ENCODE results near the gene NRP2.

Gene NRP2

GRCh38 chr2:205682239-205682970 lies at the start of gene NRP2:
Gene NRP2 (plus strand): TSS chr2:205682501. CDS start chr2:205683291, 790 bp downstream.
- DNase-seq (ENCODE audit: low read depth), result no peak

DNA sequence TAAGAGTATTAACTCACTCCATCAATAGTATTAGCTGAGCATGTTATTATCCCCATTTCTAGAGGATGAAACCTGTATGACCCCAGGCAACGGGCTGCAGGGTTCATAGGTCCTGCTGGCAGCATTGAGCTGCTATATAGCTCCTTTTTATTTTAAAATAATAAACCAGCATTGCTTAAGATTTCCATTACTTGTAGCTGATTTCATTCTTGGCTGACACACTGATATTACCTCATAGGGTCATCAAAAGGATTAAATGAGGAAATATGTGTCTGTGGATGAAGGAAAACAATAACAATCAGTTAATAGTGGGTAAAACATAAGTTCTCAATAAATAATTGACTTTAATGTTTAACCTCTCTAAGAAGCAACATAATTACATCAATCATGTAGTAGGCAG lies 48.3 kb upstream of the NRP2 start:
- no peak for DNase-seq (ENCODE audit: low read depth)

DNA sequence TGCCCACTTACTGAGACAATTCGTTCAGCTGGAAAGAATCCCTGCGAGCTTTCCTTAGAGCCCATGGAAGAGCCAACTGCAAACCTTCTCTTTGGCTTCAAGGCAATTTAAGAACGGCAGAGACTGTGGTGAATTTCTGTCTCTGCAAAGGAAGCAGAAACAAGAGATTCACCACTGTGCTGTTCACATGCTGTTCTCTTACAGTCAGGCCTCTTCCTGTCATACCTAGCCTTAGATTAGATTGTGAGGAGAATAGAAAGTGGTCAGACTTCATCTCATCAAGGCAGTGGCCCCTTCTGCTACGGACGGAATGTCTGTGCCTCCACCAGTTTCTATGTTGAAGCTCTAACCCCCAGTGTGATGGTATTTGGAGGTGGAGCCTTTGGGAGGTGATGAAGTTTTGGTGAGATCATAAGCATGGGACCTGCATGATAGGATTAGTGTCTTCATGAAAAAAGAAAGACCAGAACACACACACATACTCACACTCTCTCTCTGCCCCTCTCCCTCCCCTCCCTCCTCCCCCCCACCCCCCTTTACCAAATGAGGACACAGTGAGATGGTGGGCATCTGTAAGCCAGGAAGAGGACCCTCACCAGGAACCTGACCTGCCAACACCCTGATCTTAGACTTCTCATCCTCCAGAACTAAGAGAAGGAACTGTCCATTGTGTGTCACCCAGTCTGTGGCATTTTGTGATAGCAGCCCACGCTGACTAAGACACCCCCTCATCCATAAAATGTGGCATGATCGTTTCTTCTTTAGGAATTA lies 45.6 kb upstream of the NRP2 start:
- DNase-seq (ENCODE audit: low read depth), result no peak

DNA sequence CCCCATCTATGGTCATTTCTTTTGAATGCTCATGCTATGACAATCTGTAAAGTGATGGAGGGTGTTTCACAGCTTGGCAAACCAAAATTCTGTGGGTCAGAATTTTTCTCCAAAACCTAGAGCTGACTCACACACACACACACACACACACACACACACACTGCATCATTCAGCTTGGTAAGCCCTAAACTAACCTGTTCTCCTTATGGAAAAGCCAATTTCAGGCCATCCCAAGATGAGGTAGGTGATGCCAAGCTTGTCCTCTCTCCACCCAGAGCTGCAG lies 45.0 kb upstream of the NRP2 start:
- DNase-seq (ENCODE audit: low read depth), result no peak

DNA sequence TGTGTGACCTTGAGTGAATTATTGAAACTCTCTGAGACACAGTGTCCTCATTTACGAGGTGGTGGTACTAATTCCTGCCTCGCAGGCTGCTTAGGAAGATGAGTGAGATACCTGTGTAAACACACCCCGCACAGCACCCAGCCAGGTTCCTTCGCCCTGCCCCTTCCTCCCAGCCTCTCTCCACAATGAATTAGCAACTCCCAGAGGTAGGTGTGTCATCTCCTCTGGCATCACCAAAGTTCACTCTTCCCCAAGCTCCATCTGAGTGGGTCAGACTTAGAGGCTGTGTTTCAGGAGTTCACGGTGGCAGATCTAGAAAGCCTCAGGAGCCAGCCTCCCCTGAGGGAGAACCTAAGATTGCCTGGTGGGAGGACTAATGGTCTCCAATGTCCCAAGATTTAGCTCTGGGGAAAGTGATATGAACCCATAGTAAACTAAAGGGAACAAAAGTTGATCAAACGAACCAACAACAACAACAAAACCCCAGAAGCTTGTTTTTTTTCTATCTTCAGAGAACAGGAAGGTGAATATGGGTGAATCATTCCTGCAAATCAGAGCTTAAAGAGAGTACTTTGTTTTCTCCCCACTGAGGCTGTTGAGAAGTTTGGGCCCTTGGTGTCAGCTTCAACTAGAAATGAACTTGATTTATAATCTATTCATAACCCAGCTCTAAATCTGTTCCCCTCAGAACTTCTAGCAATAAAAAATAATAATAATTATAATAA lies 44.4 kb upstream of the NRP2 start:
- no peak for DNase-seq (ENCODE audit: low read depth)

DNA sequence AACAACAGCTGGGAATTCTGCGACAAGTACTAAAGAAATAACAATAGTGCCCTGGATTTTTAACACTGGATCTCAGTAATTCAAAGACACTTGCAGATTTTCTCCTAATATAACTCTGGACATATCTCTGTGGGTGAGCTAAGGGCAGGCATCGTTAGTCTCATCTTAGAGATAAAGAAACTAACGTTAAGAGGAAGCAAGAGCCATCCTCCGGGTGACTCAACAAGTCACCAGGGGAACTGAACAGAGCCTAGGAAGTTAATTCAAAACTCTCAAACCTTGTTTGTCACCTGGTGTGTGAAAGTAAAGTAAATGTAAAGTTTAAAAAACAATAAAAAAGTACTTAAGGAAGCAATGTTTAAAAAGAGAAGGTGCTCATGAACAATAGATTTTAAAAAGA lies 41.6 kb upstream of the NRP2 start:
- no peak for DNase-seq (ENCODE audit: low read depth)

GRCh38 chr2:205642599-205643356 lies 39.5 kb upstream of the NRP2 start:
- no peak for DNase-seq (ENCODE audit: low read depth)

GRCh38 chr2:205643391-205643885 lies 38.9 kb upstream of the NRP2 start:
- DNase-seq (ENCODE audit: low read depth), result no peak

DNA sequence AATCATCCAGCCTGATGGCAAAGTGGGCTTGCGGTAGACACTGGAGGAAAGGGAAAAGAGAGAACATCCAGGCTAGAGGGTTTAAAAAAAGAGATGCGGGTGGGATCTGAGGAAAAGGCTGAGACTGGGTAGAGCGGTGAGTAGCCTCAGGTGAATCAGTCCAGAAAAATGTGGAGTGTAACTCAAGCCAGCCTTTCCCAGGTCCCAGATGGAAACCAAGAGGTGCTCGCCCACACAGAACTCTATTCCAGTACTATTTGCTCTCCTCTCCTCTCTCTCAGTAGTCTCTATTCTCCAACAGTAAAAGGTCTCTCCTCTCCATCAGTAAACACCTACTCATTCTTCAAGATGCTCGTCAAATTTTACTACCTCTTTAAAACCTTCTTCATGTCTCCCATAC lies 38.3 kb upstream of the NRP2 start:
- DNase-seq (ENCODE audit: low read depth), result no peak

GRCh38 chr2:205646680-205647079 lies 35.6 kb upstream of the NRP2 start:
- no peak for DNase-seq (ENCODE audit: low read depth)

DNA sequence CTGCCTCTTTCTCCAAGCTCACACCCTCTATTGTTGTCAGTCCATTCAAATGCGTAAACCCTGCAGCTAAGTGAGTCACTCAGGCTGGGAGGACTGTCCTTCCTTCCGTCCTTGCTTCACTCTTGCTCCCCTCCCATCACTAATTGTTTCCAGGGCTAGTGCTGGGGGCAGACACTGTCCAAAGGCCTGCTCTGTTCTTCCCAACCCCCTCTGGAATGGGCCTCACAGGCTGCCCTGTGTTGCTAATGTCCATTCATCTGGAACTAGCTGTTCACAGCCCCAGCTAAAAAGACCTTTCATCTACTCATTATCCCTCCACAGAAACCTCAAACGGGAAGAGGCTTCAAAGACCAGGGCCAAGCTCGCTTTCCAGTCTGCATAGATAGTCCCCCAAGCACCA lies 31.9 kb upstream of the NRP2 start:
- no peak for DNase-seq (ENCODE audit: low read depth)

DNA sequence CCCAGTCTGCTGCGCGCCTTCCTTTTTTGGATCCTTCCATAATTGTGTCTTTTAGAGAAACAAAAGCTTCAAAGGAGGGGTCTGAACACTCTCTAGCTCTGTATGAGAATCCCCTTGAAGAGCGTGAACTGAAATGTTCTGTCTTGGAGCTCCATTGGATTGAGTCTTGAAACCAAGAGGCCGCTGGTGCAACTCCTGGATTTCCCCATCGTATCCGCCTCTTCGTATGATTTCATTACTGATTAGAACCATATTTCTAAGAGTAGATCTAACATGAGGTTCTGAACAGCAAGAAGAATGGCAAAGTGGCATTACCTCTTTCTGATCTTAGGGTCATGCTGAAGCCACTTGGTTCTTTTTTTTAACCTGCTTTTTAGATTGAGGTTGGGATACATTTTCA lies 31.4 kb upstream of the NRP2 start:
- no peak for DNase-seq (ENCODE audit: low read depth)

DNA sequence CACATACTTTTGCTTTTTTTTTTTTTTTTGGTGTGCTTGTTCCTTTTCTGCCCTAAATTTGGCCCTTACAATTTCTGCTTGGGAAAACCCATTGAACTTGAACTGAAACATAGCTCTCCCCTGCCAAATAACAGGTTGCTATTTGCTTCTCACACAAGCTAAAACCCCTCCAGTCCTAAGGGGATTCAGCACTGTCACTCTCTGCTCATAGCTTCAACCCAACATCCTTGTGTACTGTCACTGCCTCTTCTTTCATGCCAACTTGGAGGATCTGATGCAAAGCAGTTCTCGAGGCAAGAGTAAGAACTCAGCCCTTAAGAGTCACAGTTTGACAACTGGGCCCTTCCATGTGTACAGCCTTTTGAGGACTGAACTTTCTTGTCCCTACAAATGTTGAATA lies 30.6 kb upstream of the NRP2 start:
- no peak for DNase-seq (ENCODE audit: low read depth)

DNA sequence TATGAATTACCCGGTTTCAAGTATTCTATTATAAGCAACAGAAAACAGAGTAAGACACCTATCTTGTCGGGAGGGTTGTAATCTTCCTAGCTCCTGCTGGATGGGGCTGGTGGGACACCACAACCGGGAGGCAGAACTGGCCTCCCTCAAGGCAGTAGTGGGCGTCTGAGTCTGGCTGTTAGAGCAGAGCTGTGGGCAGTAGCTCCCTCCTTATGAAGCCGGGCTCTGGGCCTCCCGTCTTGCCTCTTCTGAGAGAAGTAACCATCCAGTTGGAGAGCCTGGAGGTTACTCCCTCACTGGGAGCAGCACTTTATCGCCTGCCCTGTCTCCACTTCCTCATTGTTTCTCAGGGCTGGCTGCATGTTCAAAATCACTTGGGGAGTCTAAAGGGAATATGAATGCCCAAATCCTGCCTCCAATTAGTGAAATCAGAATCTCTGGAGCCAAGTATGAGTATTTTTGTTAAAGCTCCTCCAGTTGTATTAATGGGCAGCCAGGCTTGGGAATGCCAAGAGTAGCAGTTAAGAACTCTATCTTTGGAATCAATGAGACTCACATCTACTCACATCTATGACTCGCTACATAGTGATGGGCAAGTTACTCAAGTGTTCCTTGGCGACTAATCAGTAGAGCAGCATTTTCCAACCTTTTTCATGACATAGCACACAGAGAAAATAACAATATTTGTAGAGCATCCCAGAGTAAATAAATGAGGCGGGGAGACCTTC lies 27.3 kb upstream of the NRP2 start:
- DNase-seq (ENCODE audit: low read depth), result no peak

GRCh38 chr2:205655779-205656456 lies 26.4 kb upstream of the NRP2 start:
- no peak for DNase-seq (ENCODE audit: low read depth)

DNA sequence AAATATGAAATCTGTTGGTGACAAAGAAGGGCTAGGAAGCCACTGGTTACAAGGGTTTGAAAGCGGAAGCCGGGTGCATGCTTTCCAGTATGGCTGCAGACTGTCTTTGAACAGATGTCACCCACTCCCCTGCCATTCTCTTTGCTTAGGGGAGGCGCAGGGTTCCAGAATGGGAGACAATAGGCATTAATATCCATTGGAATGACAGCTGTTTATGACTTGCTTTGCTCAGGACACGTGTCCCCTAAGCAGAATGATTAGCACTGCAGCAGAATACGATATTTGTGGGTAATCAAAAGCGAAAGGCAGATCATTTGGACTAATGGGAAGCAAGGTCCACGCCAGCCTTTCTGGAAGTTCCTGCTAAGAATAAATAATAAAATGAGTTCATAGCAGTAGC lies 25.8 kb upstream of the NRP2 start:
- no peak for DNase-seq (ENCODE audit: low read depth)

DNA sequence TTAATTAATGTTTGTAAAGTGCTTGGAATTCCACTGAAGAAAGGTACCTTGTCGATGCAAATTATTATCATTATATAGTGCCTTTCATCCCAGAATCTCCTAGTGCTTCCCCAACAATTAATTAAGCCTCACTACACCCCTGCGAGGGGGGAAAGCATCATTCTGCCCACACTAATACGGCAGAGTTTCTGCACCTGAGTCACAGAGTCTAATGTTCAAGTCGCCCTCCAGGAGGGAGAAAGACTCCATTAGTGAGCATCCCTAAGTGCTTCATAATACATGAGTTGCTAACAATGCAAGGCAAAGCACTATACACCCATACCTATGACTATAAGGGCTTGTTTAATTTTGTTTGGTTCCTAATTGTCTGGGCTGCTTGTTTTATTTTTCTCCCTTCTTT lies 25.4 kb upstream of the NRP2 start:
- DNase-seq (ENCODE audit: low read depth), result no peak

GRCh38 chr2:205657579-205657978 lies 24.7 kb upstream of the NRP2 start:
- no peak for DNase-seq (ENCODE audit: low read depth)

DNA sequence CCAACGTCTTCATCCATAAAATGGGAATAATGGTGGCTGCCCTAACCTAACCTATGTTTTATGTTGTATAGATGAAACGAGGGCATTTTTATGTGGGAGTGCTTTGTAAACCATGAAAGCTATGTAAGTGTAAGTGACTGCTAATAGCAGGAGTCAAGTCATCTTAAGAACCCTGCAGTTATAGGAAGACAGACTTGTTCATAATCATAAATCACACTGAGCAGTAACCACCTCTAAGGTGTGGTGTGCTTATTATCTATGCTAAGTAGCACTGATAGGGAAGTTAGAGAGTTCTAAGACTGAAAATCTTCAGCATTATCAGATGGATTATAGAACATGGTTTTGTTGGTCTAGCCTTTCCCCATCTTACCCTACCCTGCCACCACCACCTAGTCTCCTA lies 24.2 kb upstream of the NRP2 start:
- no peak for DNase-seq (ENCODE audit: low read depth)

DNA sequence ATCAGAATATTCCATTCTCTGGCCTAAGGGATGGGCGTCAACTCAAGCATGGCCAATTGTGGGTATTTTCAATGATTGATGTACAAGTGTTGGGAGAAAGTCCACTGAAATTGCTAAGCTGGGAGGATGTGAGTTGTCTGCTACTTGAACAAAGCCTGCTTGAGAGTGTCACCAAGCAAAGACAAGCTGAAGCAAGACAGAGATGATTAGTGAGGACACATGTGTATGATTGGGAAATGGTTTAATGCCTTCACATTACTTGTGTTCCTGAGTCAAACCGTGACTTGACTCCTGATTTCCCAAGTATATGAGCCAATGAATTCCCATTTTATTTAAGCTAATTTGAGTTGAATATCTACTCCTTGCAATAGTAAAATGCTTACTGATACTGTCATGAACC lies 23.7 kb upstream of the NRP2 start:
- no peak for DNase-seq (ENCODE audit: low read depth)

DNA sequence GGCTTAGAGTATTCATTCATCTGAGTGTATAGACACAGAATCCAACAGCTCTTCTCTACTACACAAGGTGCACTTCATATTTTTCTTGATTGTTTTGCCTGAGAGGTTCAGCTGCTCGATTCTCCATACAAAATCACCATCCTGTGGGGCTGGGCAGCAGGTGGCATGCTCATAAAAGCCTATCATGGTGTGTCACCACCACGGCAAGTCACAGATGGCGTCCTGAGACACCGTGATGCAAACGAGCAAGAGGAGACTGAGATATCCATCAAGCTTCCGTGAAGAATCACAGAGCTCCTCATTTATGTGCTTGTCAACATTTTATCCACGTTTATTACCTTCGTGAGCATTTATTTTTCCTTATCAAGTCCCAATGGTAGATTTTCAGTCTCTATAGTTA lies 22.4 kb upstream of the NRP2 start:
- no peak for DNase-seq (ENCODE audit: low read depth)

Measured in stimulated activated CD8-positive, alpha-beta memory T cell treated with anti-CD3 and anti-CD28 coated beads, Interleukin-12 subunit alpha, Interleukin-12 subunit beta, amount 100 ng/mL, for 4 hours (primary cell).